Epithelial cell of esophagus (primary cell): ENCODE data around the gene RNF213.
A peak's percentile ranks its signal among the peaks of the same experiment; 100 is the strongest.

Experiments
- DNase-seq: peaks from one replicate; pipeline ENCODE4 v3.0.0; 2010; ENCODE audit warnings: low read depth
- H3K4me3 ChIP-seq: 2 replicates; pipeline ENCODE4 v1.5.1; 2011; ENCODE audit warnings: mild to moderate bottlenecking, low read length, control low read depth
- TF ChIP-seq, protein P1 (sequence below): IDR thresholded peaks from 2 replicates; pipeline ENCODE4 v1.5.1; 2011; ENCODE audit warnings: low read depth, mild to moderate bottlenecking, low read length, control low read depth, inconsistent platforms; ENCODE audit not compliant: insufficient read depth; ENCODE audit errors: missing control alignments

Gene RNF213

DNA sequence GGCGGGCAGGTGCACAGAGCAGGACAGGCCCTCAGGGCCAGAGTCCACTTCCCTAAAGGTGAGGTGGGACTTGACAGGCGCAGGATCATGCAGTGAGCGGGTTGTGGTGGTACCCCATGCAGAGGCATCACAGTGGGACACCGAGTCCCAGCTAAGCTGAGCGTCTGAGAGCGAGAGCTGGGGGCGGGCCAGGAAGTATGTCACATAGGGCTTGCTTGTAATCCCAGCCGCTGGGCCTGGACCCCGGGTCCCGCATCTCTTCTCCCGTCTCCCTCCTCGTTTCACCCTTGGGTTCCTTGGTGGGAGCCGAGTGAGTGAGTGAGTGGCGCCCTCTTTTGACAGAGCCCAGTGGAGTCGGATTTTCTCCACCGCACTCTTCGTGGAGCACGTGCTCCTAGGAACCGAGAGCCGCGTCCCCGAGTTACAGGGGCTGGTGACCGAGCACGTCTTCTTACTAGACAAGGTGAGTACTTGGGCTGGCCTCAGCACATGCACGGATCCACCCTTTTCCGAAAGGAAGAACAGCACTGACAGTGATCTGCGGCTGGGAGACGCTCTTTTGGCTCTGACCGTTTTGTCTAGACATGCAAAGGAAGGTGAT lies 103.5 kb downstream of the RNF213 start:
- TF ChIP-seq, protein P1, sequence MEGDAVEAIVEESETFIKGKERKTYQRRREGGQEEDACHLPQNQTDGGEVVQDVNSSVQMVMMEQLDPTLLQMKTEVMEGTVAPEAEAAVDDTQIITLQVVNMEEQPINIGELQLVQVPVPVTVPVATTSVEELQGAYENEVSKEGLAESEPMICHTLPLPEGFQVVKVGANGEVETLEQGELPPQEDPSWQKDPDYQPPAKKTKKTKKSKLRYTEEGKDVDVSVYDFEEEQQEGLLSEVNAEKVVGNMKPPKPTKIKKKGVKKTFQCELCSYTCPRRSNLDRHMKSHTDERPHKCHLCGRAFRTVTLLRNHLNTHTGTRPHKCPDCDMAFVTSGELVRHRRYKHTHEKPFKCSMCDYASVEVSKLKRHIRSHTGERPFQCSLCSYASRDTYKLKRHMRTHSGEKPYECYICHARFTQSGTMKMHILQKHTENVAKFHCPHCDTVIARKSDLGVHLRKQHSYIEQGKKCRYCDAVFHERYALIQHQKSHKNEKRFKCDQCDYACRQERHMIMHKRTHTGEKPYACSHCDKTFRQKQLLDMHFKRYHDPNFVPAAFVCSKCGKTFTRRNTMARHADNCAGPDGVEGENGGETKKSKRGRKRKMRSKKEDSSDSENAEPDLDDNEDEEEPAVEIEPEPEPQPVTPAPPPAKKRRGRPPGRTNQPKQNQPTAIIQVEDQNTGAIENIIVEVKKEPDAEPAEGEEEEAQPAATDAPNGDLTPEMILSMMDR, result peak; percentile 48
- no peak overlapping the region for H3K4me3 ChIP-seq
- peak; percentile 80 for DNase-seq

DNA sequence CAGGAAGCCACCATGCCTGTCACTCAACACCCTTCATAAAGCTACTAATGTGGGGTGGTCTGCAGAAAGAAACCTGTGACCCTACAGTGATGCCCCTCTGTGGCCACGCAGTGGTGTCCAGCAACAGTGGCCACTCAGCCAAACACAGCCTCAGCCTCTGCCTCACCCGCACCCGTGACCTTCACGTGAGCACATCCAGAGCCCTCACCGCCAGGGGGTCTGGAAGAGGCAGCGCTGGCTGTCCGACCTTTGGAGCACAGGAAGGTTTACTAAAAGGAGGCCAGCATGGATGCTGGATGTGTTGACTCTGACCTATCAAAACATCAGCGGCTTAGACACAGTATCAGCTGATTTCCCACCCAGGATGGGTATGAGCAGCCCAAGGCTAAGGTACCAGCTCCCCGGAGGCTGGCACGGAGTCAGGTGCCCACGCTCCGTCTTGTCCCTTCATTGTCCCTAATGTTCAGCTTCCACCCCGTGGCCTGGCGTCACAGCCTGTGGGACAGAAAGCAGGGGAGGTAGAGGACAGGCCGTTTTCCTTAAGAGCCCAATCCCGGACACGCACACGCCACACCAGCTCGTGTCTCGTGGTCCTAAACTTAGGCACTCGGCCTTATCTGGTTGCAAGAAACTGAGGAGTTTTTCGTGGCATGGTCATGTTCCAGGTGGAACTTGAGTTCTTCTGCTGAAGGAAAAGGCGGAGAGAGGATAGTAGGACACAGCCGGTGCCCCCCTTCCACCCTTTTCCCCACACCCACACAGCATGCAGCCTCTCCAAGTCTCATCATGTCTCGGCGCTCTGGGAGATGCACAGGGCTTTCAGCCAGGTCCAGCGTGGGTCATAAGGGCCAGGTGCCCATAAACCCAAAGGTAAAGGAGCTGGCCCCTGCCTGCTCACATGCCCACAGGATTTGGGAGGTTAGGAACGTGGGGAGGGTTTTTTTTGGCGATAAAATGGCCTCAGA lies 104.6 kb downstream of the RNF213 start:
- TF ChIP-seq, protein P1, result no peak
- no peak overlapping the region for H3K4me3 ChIP-seq
- no peak for DNase-seq

DNA sequence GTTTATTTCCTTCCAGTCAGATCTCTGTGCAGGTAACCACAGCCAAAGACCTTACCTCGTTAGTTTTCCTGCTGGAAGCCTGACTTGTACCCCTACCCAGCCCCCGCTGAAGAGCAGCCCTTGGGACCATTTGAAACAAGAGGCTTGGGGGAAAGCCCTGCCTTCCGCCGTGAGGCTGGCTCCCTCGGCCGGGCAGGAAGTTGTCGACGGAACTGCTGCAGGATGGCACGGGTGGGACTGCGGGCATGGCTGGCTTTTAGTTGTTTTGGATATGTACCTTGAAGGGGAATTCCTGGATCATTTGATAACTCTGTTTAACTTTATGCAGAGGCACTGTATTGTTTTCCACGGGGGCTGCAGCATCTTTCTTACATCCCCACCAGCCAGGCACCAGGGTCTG lies 105.3 kb downstream of the RNF213 start:
- TF ChIP-seq, protein P1, result no peak
- H3K4me3 ChIP-seq, result no peak overlapping the region
- no peak for DNase-seq

DNA sequence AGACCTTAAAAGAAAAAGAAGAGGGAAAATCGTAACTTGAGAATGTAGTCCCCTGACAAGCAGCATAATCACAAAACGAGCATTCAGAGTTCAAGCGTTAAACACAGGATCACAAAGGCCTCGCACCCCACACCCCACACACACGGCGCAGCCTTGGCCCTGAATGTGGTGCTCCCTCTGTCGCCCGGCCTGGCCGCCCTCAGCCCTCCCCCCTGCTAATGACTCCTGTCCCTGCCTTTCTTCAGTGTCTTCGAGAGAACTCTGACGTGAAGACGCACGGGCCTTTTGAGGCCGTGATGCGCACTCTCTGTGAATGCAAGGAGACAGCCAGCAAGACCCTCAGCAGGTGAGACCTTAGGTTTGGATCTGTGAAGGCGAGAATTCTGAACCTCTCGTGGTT lies 106.9 kb downstream of the RNF213 start:
- H3K4me3 ChIP-seq, result no peak overlapping the region
- TF ChIP-seq, protein P1, result no peak
- no peak for DNase-seq

DNA sequence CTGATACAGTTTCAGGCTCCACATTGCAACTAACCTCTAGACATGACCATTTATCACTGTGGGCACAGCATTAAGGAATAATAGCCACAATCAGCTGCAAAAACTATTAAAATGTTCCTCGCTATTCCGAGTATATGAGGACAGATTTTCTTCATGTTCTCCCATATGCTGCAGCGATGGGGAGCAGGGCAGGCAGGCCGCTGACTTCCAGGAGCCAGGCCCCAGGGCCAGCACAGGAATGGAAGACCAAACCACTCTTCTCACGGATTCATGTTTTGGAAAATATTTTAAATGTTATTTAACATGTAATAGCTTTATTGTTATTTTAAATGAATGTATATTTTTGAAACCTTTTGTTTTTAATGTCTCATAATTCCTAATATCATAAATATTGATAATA lies 110.5 kb downstream of the RNF213 start:
- no peak for DNase-seq
- TF ChIP-seq, protein P1, result no peak
- no peak overlapping the region for H3K4me3 ChIP-seq

DNA sequence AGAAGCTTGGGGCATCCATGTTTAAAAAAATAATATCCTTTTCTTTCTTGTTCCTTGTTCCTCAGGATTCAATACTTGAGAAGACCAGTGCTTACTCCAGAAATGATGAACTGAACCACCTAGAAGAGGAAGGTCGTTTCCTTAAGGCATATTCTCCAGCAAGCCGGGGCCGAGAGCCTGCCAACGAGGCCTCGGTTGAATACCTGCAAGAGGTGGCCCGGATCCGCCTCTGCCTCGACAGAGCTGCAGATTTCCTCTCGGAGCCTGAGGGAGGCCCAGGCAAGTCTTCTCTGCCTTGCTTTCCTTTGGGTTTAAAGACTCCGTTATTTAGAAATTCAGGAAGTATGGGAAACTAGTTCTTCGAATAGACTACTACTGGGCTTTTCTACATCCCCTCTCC lies 111.8 kb downstream of the RNF213 start:
- DNase-seq, result no peak
- TF ChIP-seq, protein P1, result no peak
- H3K4me3 ChIP-seq, result no peak overlapping the region
